HG03442 (cell line): ENCODE measurements around the gene CSNK2A1.
"Not testable (repeated sequence)": the region's sequence is repeated elsewhere in the genome, so short reads cannot be mapped to it uniquely, and the experiment has no call there.

Source experiments
- ATAC-seq: cut with Tn5 transposase; IDR thresholded peaks from one replicate; pipeline ENCODE4 v1.9.1; 2021; ENCODE audit warnings: mild to moderate bottlenecking, moderate library complexity; ENCODE audit not compliant: unreplicated experiment

Gene CSNK2A1

GRCh38 chr20:536426-537010 is 7.1 kb downstream of the CSNK2A1 start:
- no peak for ATAC-seq

DNA sequence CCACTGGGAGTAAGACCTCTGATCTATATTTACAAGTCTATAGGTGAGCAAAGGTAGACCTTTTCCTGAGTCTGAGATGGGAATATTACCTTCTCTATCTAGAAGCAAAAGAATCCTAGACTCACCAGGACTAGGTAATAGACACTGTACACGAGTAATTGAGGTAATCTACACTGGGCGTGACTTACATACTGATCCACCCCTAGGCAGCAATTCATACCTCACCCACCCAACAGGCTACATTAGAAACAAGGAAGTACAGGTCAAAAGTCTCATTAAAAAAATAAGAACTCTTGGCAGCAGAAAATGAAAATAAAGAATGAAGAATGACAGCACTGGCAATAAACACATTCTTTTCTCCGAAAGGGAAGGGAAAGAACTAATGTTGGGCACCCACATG is 7.6 kb downstream of the CSNK2A1 start:
- ATAC-seq, result no peak

- no peak for ATAC-seq
Measured at GRCh38 chr20:533526-533925, 10.1 kb downstream of the CSNK2A1 start.

- no peak for ATAC-seq
Measured at GRCh38 chr20:532530-532929, 11.1 kb downstream of the CSNK2A1 start.

DNA sequence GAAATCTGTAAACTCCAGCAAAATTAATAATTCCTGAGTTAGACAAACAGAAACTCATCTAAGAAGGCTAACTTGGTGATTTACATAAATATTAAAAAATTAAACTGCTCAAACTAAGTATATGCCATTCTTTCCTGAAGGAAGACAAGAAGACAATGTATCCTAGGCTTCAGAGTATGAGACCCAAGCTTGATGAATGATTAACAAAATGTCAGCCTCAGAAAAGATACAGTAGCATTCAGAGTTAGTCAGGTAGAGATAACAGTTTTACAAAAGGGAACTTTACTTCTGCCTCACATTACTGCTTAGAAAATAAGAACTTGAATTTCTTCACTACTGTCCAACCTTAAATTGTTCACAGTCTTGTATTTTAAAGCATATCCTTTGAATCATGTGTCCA is 12.0 kb downstream of the CSNK2A1 start:
- no peak for ATAC-seq

GRCh38 chr20:530321-530720 is 13.3 kb downstream of the CSNK2A1 start:
- ATAC-seq, result no peak

DNA sequence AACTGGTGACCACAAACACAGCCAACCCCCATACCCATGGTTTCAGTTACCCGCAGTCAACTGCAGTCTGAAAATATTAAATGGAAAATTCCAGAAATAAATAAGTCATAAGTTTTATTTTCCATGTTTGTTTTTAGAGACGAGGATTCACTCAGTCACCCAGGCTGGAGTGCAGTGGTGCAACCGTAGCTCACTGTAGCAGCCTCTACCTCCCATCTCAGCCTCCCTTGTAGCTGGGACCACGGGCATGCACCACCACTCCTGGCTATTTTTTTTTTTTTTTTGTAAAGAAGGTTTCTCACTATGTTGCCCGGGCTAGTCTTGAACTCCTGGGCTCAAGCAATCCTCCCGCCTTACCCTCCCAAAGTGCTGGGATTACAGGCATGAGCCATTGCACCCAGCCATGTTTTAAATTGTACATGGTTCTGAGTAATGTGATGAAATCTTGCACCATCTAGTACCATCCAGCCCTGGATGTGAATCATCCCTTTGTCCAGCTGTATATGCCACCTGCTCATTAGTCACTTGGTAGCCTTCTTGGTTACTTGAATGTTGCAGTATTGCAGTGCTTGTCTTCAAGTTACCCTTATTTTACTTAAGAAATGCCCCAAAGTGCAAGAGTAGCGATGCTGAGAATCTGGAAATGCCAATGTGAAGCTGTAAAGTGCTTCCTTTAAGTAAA is 14.5 kb downstream of the CSNK2A1 start:
- ATAC-seq, result no peak

DNA sequence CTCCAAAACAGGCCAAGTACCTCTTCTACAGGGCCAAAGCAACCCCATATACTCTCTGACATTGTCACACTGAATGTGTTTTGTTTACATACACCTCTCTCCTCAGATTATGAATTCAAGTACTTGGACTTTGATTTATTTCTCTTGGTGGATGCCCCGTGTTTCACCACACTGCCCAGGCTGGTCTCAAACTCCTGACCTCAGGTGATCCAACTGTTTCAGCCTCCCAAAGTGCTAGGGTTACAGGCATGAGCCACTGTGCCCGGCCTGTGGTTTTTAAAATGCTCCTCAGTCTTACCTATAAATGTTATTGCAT is 16.1 kb downstream of the CSNK2A1 start:
- no peak for ATAC-seq

DNA sequence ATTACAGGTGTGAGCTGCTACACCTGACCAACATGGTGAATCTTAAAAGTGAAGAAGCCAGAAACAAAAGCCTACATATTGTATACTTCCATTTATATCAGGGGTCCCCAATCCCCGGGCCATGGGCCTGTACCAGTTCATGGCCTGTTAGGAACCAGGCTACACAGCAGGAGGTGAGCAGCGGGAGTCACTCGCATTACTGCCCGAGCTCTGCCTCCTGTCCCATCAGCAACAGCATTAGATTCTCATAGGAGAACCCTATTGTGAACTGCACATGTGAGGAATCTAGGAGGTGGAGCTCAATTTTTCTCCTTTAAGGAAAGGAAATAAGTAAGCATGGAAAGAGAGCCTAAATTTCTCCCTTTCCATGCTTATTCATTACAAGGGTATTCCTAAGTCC is 21.7 kb downstream of the CSNK2A1 start:
- no peak for ATAC-seq

DNA sequence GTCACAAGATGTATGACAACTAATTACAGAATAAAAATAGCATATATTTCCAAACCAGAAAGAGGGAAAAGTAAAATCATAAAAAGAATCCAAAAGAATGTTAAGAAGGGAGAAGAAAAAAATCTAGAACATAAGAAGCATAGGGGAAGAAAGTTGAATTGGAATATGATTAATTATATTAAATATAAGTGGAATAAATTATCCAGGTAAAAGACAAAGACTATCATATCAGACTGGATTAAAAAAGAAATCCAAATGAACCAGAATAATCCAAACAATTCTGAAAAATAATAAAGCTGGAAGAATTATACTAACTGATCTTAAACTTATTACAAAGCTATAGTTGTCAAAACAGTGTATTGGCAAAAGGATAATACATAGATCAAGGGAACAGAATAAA is 23.6 kb downstream of the CSNK2A1 start:
- ATAC-seq, result no peak

GRCh38 chr20:517221-517620 is 26.4 kb downstream of the CSNK2A1 start:
- ATAC-seq, result no peak

GRCh38 chr20:516799-517198 is 26.8 kb downstream of the CSNK2A1 start:
- ATAC-seq, result no peak

DNA sequence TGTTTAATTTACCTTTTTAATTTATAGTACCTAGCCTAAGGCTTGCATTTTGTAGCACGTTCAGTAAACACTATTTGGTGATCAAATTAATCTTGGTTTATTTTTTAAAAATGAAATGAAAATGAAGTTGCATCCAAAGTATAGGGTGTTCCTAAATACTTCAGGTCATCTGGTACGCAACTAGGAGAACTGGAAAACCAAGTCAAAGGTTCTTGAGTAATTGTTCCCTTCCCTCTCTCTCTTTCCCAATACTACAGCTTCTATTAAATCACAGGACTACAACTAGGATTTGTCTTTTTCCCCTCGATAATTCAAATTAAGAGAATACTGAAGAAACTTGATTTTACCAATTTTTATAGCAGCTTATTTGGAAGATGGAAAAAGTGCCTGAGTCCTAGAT is 27.9 kb downstream of the CSNK2A1 start:
- no peak for ATAC-seq

DNA sequence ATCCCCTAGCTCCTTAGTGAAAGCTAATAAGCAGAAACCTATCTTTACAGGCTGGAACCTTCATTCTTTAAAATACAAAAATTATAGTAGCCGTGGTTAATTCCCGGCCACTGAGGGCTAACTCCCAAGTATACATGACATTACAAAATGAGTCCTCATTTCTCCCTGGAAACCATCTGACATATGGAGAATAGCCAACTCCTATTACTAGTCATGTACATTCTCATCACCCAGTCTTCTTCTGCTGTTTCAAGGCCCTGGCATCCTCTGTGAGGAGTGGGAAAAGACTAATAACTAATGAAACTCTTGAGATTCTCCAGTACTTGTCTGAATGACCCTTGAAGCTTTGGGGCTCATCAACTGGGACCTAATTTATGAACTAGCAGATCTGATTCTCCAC is 30.2 kb downstream of the CSNK2A1 start:
- ATAC-seq, result no peak

DNA sequence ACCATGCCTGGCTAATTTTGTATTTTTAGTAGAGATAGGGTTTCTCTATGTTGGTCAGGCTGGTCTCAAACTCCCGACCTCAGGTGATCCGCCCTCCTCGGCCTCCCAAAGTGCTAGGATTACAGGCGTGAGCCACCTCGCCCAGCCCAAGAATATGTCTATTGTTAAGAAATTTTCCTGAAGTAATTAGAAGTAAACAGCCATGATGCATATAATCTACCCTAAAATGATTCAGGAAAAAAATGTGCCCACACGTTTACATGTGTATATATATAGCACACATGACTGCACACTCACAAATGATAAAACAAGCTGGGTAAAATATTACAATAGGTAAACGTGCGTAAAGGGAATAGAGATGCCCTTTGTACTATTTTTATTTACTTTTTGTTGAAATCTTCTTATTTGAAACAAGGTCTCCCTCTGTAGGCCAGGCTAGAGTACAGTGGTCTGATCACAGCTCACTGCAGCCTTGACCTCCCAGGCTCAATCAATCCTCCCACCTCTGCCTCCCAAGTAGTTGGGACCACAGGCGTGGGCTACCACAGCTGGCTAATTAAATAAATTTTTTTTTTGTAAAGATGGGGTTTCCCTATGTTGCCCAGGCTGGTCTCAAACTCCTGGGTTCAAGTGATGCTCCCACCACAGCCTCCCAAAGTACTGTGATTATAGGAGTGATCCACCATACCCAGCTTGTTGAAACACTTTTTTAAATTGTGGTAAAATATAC is 33.1 kb downstream of the CSNK2A1 start:
- ATAC-seq, result not testable (repeated sequence)

GRCh38 chr20:508364-508787 is 35.2 kb downstream of the CSNK2A1 start:
- not testable (repeated sequence) for ATAC-seq

DNA sequence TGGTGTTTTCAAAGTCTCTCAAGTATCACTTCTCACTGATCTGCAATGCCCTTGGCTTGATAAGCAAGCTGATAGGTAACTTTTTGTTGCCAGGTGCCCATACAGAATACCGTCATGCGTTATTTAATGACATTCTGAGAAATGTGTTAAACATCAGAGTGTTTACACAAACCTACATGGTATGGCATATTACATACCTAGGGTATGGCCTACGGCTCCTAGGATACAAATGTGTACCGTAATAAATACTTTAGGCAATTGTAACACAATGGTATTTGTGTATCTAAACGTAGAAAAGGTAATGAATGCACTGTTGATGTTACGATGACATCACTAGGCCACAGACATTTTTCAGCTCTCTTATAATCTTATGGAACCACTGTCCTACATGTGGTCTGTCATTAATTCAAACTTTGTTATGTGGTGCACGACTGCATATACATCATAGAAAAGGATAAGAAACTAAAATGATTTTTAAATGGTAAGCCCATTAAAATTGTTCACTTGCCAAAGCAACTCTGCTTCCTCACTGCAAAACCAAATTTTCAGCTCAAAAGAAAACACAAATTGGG is 35.7 kb downstream of the CSNK2A1 start:
- ATAC-seq, result no peak

DNA sequence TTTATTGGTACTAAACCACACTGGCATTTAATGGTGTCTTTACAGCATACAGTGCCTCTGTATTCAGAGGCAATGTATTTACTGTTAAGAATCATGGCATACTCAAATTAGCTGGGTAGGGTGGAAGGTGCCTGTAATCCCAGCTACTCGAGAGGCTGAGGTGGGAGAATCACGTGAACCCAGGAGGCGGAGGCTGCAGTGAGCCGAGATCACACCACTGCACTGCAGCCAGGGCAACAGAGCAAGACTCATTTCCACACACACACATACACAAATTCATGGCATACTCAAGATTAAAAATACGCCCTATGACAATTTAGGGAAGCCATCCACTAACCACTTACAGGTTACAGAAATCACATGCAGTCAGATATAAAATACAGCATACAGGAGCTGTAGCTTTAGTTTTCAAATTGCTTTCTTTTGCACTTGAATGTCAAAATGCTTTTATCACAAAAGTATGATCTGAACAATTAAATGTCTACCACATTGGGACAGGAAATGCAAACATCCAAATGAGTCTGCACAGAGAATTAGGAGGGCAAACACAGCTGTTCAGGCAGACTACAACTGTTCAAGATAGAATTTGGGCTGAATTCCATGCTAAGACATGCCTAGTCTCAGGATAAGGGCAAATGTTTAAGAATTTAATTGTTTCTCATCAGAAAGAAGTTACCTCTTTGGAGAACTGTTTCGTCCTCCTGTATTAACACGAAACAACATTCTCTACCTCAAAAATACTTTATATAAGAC is 36.4 kb downstream of the CSNK2A1 start:
- no peak for ATAC-seq

GRCh38 chr20:504632-505075 is 38.9 kb downstream of the CSNK2A1 start:
- ATAC-seq, result no peak

- ATAC-seq, result no peak
Measured at GRCh38 chr20:503048-503737, 40.4 kb downstream of the CSNK2A1 start.

GRCh38 chr20:497979-498378 is 45.6 kb downstream of the CSNK2A1 start:
- ATAC-seq, result no peak
